Measurements from ENCODE around the gene C18orf54.
A peak's percentile ranks its signal among the peaks of the same experiment; 100 is the strongest.
"Not testable (repeated sequence)": the region's sequence is repeated elsewhere in the genome, so short reads cannot be mapped to it uniquely, and the experiment has no call there.

C18orf54 gene

DNA sequence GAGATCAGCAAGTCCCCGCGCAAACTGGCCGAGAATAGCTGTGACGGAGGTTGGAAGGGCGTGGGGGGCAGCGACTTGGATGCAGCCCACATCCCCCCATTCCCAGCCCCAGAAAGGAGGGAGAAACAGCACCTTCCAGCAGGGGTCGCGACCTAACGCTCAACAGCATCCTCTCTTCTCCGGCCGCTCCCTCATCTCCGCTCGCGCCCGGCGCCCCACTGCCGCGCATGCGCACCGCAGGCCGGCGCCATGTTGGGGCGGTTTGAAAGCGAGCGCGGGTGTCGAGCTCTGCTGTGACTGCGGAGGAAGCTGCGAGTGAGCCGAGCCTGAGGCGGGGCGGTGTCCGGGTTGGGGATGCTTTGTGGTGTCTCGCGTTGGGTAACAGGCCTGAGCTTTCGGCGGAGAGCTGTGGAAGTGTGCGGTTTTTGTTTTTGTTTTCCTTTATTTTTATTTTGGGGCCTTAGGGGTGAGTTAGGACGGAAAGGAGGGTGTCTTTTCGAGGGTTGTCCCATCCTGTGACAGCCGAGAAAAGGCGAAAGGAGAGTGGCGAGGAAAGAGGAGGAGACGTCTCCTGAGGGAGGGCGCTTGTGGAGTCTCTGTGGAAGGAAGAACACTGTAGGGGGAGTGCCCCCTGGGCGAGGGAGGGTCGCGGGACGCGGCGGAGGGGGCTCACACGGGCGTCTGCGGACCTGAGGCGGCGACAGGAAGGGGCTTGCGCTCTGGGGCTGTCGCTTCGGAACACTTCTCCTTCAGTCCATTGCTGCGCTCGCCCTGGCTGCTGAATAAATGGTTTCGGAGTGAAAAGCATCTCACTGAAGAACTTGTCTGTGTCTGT, at the start of gene C18orf54, which contains the start of gene STARD6:
C18orf54 (plus strand) TSS at position 247 of the 835 bp plus-strand sequence. CDS start 2,667 bp downstream, outside the sequence.
STARD6 (minus strand) TSS at position 199 of the 835 bp plus-strand sequence. CDS start 3,285 bp downstream, outside the sequence.
- DNase-seq (ENCODE audit: low read depth), result peak; percentile 83

DNA sequence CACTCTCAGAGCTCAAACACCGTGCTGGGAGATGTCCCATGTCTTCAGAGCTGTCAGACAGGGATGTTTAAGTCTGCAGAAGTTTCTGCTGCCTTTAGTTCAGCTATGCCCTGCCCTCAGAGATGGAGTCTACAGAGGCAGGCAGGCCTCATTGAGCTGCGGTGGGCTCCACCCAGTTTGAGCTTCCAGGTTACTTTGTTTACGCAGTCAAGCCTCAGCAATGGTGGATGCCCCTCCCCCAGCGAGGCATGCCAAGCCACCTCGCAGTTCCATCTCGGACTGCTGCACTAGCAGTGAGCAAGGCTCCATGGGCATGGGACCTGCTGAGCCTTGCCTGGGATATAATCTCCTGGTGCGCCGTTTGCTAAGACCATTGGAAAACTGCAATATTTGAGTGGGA, 48.1 kb upstream of the C18orf54 start:
- DNase-seq (ENCODE audit: low read depth), result not testable (repeated sequence)

DNA sequence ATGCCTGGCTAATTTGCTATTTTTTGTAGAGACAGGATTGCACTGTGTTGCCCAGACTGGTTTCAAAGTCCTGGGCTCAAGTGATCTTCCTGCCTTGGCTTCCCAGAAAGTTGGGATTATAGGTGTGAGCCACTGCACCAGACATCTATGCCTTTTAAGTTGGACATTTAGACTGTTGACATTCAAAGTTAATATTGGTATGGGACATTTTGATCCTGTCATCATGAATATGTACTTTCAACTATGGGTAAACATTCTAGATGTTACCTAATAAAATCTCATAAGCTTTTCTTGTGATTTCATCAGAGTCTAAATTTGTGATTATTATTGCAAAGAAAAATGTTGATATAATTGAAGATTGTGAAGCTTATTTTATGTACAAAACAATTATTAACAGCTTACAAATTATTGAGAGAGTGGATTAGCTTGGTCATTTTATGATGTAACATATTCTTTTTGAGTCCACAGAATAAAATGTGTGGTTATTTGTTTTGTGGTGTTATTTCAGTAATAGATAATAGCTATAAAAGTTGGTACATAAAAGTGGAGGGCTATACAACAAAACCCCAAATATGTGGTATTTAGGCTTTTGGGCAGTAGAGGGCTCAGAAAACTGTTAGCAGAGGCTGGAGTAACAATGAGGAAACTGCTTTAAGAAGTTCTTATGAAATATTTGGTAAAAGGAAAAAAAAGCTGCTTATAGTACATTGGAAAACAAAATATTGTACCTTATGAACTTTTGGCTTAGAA, 41.5 kb upstream of the C18orf54 start:
- no peak for DNase-seq (ENCODE audit: low read depth)

DNA sequence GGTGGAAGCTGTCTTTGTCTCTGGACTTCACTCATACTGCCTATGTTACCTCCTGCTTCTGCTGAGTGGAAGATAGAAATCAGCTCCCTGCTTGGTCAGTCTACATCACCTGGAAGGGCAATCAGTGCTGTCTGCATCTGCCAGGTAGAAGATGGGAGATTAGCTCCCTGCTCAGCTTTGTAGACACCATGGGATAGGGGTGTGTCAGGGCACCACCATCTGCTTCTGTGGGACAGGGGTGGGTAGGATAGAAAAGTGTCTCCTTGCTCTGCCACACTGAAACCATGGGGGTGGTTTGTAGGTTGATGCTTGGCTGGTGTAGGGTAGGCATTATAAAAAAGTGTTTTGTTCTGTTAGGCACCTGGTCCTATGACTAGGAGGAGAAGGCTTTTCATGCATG, 34.1 kb upstream of the C18orf54 start:
- DNase-seq (ENCODE audit: low read depth), result no peak

DNA sequence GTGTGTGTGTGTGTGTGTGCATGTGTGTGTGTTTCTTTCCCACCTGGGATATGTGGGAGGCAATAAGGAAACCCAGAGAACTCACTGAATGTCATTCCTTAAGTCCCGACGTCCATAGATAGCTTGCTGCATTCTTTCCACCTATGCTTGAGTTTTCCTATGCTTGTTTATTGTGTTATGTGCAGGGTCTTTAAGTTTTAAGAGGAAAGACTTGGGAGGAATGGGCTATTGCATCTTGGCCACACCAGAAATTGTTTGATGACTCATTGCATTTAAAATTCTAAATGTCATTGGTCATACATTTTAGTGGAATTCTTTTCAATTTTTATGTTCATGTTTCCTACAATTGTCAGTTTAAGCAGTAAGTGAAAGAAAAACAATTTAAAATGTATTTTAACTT, 33.7 kb upstream of the C18orf54 start:
- no peak for DNase-seq (ENCODE audit: low read depth)

DNA sequence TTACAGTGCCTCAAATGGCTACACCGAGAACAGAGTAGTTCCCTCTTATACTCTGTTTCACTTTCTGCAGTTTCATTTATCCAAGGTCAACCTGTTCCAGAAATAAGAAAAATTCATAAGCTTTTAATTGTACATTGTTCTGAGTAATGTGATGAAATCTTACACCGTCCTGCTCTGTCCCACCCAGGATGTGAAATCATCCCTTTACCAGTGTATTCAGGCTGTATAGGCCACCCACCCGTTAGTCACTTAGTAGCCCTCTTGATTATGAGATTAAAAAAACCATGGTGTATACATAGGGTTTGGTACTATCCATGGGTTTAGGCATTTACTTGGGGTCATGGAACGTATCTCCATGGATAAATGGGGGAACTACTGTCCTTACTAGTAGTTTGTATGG, 29.9 kb upstream of the C18orf54 start:
- no peak for DNase-seq (ENCODE audit: low read depth)

DNA sequence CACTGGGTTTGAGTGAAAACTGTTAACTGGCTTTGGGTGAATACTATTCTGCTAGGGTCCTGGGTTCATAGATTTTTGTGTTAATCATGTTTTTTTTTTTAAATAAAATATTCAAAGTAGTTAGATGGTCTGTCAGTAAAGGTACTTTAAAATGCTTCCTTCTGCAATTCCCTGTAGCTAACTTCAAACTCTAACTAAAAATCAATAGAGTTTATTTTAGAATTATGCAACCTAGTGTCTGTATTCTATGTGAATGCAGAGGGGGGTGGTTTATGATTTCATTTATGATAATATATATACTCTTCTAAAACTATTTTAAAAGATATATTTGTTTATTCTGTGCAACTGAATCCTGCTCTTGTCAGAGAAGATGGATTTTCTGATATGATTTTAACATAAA, 27.9 kb upstream of the C18orf54 start:
- no peak for DNase-seq (ENCODE audit: low read depth)

DNA sequence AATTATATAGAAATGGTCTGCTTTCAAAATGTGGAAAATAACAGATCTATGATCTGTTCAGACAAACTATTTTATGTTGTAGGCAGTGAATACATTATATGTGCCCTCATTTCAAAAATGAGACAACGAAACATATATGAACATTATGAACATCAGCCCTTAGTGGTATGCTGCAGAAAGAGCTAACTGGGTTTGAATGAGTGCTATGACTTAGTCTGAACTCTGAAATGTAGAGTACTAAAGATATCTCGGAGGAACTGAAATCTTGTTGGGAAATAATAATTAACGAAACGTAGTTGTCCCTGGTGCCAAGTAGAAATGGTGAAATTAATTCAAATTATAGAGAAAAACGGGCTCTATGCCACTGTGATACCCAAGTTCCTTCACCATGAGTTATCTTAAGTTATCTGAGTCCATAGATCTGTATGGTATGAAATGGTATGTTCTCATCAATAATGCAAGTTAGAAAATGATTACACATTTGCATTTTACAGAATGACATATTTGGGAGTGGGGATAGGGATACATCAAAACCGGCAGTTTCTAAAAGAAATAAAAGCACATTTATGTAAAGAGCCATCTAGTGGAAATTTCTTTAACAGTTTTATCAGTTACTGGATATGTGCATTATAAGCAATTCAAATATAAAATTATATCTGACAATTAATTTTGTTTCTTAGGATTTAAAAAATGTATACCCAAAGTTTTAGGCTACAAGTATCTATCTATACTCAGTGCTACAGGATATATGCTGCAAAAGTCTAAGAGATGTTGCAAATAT, 26.7 kb upstream of the C18orf54 start:
- DNase-seq (ENCODE audit: low read depth), result no peak

DNA sequence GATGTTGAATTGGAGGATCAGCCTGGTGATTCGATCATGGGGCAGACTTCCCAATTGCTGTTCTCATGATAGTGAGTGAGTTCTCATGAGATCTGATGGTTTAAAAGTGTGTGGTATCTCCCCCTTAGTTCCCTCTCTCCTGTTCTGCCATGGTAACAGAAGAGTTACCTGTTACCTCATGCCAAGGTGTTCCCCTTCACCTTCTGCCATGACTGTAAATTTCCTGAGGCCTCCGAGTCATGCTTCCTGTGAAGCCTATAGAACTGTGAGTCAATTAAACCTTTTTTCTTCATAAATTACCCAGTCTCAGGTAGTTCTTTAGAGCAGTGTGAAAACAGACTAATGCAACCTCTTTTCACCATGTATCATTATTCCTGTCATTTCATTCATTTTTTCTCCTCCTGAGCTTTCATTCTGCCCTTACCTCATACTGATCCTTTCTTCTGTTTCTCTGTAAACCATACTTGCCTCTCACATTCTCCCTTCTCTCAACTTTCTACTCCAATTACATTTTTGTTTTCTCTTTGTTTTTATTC, 22.0 kb upstream of the C18orf54 start:
- DNase-seq (ENCODE audit: low read depth), result no peak

DNA sequence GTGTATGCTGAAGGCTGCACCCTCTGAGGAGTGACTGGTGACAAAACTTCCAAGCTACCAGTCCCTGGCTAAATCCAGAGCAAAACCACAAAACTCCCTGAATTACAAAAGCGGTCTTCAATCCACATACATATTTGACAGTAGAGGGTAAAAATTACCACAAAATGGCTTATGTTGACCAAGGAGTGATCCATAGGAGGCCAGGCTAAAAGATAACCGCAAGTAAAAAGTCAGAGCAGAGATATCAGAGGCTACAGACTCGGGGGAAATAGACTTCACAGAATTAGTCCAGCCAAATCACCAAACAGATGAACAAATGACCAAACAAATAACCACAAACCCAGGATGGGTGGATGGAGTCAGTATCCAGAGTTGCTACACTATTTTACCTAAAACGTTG, 19.5 kb upstream of the C18orf54 start:
- DNase-seq (ENCODE audit: low read depth), result no peak

DNA sequence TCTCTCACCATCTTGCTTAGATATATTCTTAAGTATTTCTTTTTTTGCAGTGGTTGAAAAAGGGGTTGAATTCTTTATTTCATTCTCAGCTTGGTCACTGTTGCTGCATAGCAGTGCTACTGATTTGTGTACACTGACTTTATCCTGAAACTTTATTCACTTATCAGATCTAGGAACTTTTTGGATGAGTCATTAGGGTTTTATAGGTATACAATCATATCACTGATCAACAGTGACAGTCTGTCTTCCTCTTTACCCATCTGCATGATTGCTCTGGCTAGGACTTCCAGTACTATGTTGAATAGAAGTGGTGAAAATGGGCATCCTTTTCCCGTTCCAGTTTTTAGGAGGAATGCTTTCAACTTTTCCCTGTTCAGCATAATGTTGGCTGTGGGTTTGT, 6.5 kb upstream of the C18orf54 start:
- DNase-seq (ENCODE audit: low read depth), result no peak

DNA sequence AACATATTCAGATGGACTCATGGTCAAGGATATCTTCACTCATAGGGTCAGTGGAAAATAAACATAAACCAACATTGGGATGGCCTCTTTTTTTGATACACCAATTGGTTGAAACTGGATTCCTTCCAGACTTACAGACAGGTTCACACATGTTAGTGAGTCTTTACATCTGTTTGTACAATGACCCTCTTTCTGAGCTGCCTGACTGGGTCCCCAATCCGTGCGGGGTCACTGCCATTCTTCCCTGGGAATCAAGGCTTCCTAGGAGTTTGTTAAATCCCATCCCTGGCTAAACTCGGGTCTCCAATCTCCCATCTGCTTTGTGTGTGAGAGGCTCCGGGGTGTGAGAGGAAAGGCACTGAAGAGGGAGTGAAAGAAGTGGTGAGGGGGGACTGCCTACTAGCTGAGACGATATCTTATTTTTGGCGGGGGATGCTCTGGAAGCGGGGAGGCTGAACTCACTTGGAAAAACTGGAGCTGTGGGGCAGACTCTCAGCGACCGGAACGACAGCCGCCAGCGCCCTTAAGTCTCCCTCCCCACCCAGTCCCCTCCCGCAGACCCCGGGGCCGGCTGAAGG, 535 bp upstream of the C18orf54 start:
- no peak for DNase-seq (ENCODE audit: low read depth)

DNA sequence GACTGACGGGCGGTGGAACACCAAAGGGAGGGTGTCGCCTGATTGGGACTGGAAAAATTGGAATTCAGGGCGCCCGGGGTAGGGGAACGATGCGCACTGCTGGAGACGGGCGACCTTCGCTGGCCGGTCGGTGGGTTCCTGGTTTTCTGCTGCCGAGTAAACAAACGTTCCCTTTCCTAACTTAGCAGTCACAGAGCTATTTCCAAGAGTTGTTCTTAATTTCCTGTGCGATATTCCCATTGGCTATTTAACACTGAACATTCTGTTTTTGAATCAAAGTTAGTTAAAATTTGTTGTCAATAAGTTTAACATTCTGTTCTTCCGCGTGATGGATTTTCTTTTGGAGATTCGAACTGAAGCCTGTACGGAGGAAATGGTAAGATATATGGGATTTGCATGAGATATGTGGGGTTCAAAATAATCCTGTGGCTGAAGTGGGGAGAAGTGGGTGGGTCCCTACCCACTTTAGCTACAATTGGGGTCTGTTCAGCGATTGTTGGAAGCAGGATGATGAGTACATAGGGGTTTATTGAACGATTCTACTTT, 862 bp downstream of the C18orf54 start:
- no peak for DNase-seq (ENCODE audit: low read depth)

DNA sequence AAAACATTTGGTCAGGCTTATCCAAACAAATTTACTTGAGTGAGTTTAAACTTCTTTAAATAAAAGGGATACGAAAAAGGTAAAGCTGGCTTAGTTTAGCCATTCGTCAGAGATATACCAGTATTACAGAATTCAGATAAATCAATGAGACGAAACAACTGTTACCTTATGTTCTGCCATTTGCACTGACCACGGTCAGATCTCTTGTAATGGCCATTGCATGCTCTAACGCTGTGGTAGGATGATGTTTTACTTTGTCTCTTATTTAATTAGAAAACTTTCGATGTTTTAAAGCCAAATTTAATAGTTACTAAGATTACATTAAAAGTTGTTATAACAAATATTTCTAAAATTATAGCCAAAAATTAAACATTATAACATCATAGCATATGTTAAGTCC, 1.5 kb downstream of the C18orf54 start:
- DNase-seq (ENCODE audit: low read depth), result no peak

DNA sequence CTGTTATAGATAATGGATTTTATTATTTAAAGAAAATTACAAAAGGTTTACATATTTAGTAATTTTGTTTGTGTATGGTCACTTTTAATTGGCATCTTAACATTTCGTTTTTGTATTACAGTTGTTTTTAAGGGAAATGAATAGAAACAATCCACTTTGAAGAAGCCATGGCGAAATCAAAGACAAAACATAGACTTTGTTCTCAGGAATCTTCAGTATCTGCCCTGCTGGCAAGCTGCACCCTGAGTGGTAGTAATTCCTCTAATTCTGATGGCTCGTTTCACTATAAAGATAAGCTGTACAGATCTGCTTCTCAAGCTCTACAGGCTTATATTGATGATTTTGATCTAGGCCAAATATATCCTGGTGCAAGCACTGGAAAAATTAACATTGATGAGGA, 2.7 kb downstream of the C18orf54 start:
- DNase-seq (ENCODE audit: low read depth), result no peak

DNA sequence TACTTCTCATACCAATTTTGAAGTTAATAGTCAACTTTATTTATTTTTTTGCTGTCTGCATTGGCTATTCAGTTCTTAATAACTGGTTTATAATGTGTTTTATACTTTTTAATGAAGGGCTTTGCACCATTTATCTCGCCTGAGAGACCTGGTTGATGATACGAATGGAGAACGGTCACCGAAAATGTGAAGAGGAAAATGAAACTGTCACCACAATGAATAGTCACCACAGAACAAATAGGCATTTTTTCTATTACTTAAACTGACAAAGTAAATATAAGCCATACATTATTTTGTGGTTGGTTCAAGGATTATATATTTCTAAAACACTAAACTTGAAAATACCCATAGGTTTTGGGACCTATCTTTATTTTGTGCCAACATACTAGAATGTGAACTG, 20.4 kb downstream of the C18orf54 start:
- DNase-seq (ENCODE audit: low read depth), result no peak

DNA sequence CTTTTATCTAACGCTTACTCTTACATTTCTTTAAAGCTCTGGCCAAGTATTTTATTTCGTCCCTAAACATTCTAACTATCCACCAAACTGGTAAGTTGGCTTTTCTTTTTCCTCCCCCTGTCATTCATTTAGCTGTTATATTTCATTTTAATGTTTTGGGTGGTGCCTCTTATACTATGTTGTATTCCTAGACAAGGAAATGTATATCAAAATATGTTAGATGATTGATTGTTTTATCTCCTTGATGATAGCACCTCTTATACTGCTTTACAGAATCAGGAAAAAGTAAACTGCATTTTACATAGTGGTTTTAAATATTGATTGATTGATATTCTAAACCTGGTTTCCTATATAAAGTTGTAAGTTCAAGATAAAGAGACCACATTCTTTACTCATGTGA, 23.9 kb downstream of the C18orf54 start:
- DNase-seq (ENCODE audit: low read depth), result no peak

DNA sequence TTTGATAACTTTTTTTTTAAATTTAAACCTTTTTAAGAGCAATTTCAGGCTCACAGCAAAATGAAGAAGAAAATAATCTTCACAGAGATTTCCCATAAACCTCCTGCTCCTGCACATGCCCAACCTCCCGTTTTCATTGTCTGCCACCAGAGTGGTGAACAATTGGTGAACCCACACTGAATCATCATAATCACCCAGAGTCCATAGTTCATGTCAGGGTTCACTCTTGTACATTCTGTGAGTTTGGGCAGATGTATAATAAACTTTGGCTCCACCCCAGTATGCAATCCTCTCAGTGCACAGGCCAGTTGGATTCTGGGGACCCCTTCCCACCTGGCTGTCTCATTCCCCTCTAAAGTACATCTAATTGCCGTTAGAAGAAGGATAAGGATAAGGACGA, 24.4 kb downstream of the C18orf54 start:
- no peak for DNase-seq (ENCODE audit: low read depth)

DNA sequence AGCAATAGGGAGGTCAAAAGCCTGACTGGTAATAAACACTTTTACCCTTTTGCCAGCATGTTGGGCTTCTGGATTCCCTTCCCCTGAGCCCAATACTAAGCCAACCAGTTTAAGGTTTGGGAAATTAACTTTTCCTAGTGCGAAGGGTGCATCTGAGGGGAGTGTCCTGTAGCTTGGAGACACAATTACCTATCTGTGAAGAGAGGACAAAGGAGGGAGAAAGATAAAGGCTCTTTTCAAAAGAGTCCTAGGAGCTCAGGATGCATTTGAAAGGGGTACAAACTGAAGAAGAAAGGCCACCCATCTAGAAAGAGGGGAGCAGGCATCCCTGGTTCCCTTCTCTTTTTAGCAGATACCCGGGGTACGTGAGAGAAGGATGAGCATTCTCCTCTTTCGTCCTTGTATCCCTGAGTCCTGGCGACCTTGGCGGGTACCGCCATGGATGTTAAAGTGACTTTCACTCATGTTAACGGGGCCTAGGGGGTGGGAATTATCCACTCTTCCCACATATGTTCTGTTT, 25.1 kb downstream of the C18orf54 start:
- DNase-seq (ENCODE audit: low read depth), result no peak

DNA sequence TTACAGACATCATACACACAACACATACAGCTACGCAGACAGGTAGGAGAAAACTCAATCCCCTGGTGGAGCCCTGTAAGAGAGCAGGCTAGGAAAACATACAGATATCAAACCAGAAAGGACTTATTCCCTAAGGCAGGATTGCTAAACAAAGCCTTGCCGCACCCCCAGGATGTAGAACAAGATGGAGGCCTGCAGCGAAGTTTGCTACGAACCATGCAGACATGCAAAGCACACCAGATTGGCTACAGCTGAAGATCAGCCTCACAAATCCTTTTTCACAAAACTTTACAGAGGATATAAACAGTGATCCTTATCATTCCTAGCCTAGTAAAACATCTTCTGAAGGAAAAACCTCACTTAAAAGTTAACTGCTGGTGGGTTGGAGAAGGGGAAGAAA, 28.3 kb downstream of the C18orf54 start:
- no peak for DNase-seq (ENCODE audit: low read depth)

DNA sequence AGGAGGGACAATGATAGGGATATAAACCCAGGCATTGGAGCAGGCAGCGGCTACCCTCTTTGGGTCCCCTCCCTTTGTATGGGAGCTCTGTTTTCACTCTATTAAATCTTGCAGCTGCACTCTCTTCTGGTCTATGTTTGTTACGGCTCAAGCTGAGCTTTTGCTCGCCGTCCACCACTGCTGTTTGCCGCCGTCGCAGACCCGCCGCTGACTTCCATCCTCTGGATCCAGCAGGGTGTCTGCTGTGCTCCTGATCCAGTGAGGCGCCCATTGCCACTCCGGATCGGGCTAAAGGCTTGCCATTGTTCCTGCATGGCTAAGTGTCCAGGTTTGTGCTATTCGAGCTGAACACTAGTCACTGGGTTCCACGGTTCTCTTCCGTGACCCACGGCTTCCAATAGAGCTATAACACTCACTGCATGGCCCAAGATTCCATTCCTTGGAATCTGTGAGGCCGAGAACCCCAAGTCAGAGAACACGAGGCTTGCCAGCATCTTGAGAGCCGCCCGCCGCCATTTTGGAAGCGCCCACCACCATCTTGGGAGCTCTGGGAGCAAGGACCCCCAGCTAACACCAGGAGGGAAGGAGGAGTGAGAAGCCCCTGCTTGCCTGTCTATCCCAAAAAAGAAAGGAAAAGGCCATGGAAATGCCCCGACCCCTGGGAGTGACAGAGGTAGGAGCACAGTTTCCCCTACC, 29.2 kb downstream of the C18orf54 start:
- not testable (repeated sequence) for DNase-seq (ENCODE audit: low read depth)
